HCT116 (cell line): ENCODE measurements around the gene BOC. TPM values are rescaled to one million over a fixed set of nuclear protein-coding genes. Genes with fewer than 3 reads are reported as not detected.

Source experiments
- ATAC-seq: fragments of 200-7000 bp; cut with Tn5 transposase; 2 replicates; pipeline ENCODE4 v1.9.1; 2020; ENCODE audit warnings: mild to moderate bottlenecking, moderate library complexity
- BruUV-seq: library from RNA; stranded (reverse); fragments of 400-500 nt; replicated peaks from 2 replicates; lab custom pipeline; 2021; lab: Mats Ljungman, UMichigan
- CTCF ChIA-PET: fragments of 300-600 bp; sonication (Branson Sonifier 250); formaldehyde crosslinking; loops from one replicate; lab custom pipeline; 2021; ENCODE audit warnings: antibody characterized with exemption; lab: Charles Lee
- POLR2A ChIA-PET: fragments of 300-600, 350-600 bp; sonication (Branson Sonifier 250); formaldehyde crosslinking; loops from one replicate; lab custom pipeline; 2021; ENCODE audit warnings: antibody characterized with exemption; lab: Charles Lee
- RAD21 ChIA-PET, 2 experiments: fragments of 300-600 bp; sonication (Branson Sonifier 250); formaldehyde crosslinking; loops; one replicate each; lab custom pipeline; 2023; ENCODE audit warnings: low total read pairs in 2 of 2; ENCODE audit not compliant: uncharacterized antibody in 2 of 2, unreplicated experiment in 2 of 2, low non-redundant PET in 1 of 2; lab: Charles Lee
- DNase-seq: peaks from one replicate; pipeline ENCODE4 v3.0.0-alpha.2; 2010; ENCODE audit warnings: low read depth, low spot score
- H2AFZ ChIP-seq: fragments of 200-600 bp; shearing (Covaris generic), sonication (generic); 2 replicates; pipeline ENCODE4 v1.6.1; 2017; ENCODE audit warnings: low read depth, mixed run types, mixed read lengths, antibody characterized with exemption, low read length; ENCODE audit not compliant: poor library complexity, severe bottlenecking
- H3K27ac ChIP-seq: 2 replicates; pipeline ENCODE4 v1.5.1; 2012; ENCODE audit warnings: low read depth, low read length
- H3K27me3 ChIP-seq: fragments of 200-600 bp; sonication (generic); 2 replicates; pipeline ENCODE4 v1.6.1; 2016; ENCODE audit warnings: mixed run types, low read length, mixed read lengths; ENCODE audit not compliant: insufficient read depth
- H3K36me3 ChIP-seq, 2 experiments: fragments of 200-500 bp in 1 of 2; fragments of 200-600 bp in 1 of 2; sonication (Bioruptor generic) in 1 of 2; sonication (generic) in 1 of 2; 2 replicates each; pipeline versions ENCODE4 v1.5.1 to v1.6.1; 2014 to 2016; ENCODE audit warnings: low read length in 2 of 2, inconsistent platforms in 1 of 2, mixed read lengths in 1 of 2, mixed run types in 1 of 2; ENCODE audit not compliant: insufficient read depth in 2 of 2, control insufficient read depth in 1 of 2
- H3K4me1 ChIP-seq, 2 experiments: fragments of 200-600 bp in 1 of 2; sonication (generic) in 1 of 2; 2 replicates each; pipeline versions ENCODE4 v1.5.1 to v1.6.1; 2012 to 2017; ENCODE audit warnings: low read length in 2 of 2, inconsistent platforms in 1 of 2, mild to moderate bottlenecking in 1 of 2, mixed read lengths in 1 of 2, mixed run types in 1 of 2, moderate library complexity in 1 of 2; ENCODE audit not compliant: insufficient read depth in 2 of 2, control insufficient read depth in 1 of 2
- H3K4me2 ChIP-seq: fragments of 200-600 bp; sonication (generic); 2 replicates; pipeline ENCODE4 v1.6.1; 2017; ENCODE audit warnings: mixed run types, low read length, mixed read lengths
- H3K4me3 ChIP-seq, 2 experiments: fragments of 200-600 bp in 1 of 2; sonication (generic) in 1 of 2; replicated peaks in 1 of 2; 2 replicates each; pipeline ENCODE4 v1.5.1; 2011 to 2016; ENCODE audit warnings: low read length in 2 of 2, control low read depth in 1 of 2, low read depth in 1 of 2, mild to moderate bottlenecking in 1 of 2, mixed read lengths in 1 of 2, mixed run types in 1 of 2
- H3K79me2 ChIP-seq: fragments of 200-600 bp; sonication (generic); 2 replicates; pipeline ENCODE4 v1.6.1; 2017; ENCODE audit warnings: mild to moderate bottlenecking, mixed run types, low read length, moderate library complexity, mixed read lengths; ENCODE audit not compliant: insufficient read depth
- H3K9ac ChIP-seq: fragments of 200-600 bp; sonication (generic); 2 replicates; pipeline ENCODE4 v1.6.1; 2016; ENCODE audit warnings: low read length, mixed read lengths
- H3K9me2 ChIP-seq: fragments of 200-600 bp; sonication (generic), shearing (Covaris generic); 2 replicates; pipeline ENCODE4 v1.6.1; 2017; ENCODE audit warnings: mixed run types, mild to moderate bottlenecking, moderate library complexity; ENCODE audit not compliant: insufficient read depth
- H3K9me3 ChIP-seq, 2 experiments: fragments of 200-500 bp in 1 of 2; fragments of 200-600 bp in 1 of 2; sonication (Bioruptor generic) in 1 of 2; sonication (generic) in 1 of 2; 2 replicates each; pipeline ENCODE4 v1.6.1; 2014 to 2017; ENCODE audit warnings: low read length in 2 of 2, mixed read lengths in 2 of 2, inconsistent platforms in 1 of 2, low read depth in 1 of 2, mild to moderate bottlenecking in 1 of 2, mixed run types in 1 of 2, moderate library complexity in 1 of 2; ENCODE audit not compliant: control insufficient read depth in 1 of 2, insufficient read depth in 1 of 2
- H4K20me1 ChIP-seq: fragments of 200-600 bp; sonication (generic), shearing (Covaris generic); 2 replicates; pipeline ENCODE4 v1.6.1; 2017; ENCODE audit warnings: mixed run types, mild to moderate bottlenecking, moderate library complexity; ENCODE audit not compliant: insufficient read depth
- CBX3 ChIP-seq: IDR thresholded peaks from 2 replicates; pipeline ENCODE4 v1.6.1; 2012; ENCODE audit warnings: low read depth
- CEBPB ChIP-seq: IDR thresholded peaks from 2 replicates; pipeline ENCODE4 v1.6.1; 2012; ENCODE audit warnings: low read depth
- EGR1 ChIP-seq: IDR thresholded peaks from 2 replicates; pipeline ENCODE4 v1.6.1; 2012; ENCODE audit warnings: low read depth
- ELF1 ChIP-seq: IDR thresholded peaks from 2 replicates; pipeline ENCODE4 v1.6.1; 2012; ENCODE audit warnings: low read depth, borderline replicate concordance
- JUND ChIP-seq: IDR thresholded peaks from 2 replicates; pipeline ENCODE4 v1.6.1; 2012
- RAD21 ChIP-seq: IDR thresholded peaks from 2 replicates; pipeline ENCODE4 v1.6.1; 2012; ENCODE audit warnings: low read depth, mild to moderate bottlenecking
- SIN3A ChIP-seq: IDR thresholded peaks from 2 replicates; pipeline ENCODE4 v1.6.1; 2012; ENCODE audit warnings: low read depth
- SP1 ChIP-seq: IDR thresholded peaks from 2 replicates; pipeline ENCODE4 v1.6.1; 2012; ENCODE audit warnings: low read depth
- ZNF274 ChIP-seq: fragments of 200-500 bp; sonication (Bioruptor generic); IDR thresholded peaks from 2 replicates; pipeline ENCODE4 v1.6.1; 2014; ENCODE audit warnings: mild to moderate bottlenecking, low read depth, low read length, inconsistent platforms
- intact Hi-C: fragments of 100-400 bp; cut with micrococcal nuclease; formaldehyde crosslinking; loops from 2 replicates; pipeline ENCODE4 v1.10.0; 2022
- total RNA-seq: library from RNA; stranded (reverse); gene quantifications from one replicate; pipeline ENCODE4 v1.2.1, GENCODE V29; 2021; ENCODE audit not compliant: unreplicated experiment
- TF ChIP-seq, protein P1 (sequence below): IDR thresholded peaks from 2 replicates; pipeline ENCODE4 v1.6.1; 2011; ENCODE audit warnings: mild to moderate bottlenecking, low read length, moderate library complexity; ENCODE audit not compliant: insufficient replicate concordance; ENCODE audit errors: extremely low read depth
- TF ChIP-seq, protein P2 (sequence below): IDR thresholded peaks from 2 replicates; pipeline ENCODE4 v1.6.1; 2012

BOC gene
- total RNA-seq, 1 experiment from 2014 or later = 3.3 TPM

DNA sequence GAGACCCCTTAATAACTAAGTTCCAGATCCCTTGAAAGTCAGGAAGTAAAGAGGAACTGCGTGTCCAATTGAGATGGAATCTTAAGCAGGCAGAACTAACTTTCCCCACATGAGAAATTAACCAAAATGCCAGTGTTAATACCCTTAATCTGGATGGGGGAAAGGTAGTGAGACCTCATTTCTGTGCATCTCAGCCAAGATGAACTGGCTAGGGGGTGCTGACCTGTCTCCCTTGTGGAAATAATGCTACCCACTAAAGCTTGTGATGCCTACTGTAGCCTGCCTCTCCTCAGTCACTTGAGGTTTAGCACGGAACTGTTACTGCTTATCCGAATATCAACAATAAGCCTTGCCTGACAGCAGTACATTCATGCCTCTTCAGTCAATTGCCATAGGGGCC lies 15.1 kb downstream of the BOC start:
- ChIA-PET RAD21 (no interaction called here), POLR2A (no interaction called here), CTCF (no interaction called here)
- Histone ChIP-seq H3K27me3 (no peaks in the 10 kb centered on the region), H3K4me2 (no peak overlapping the region), H3K9ac (no peak overlapping the region), H3K4me3 (no peak overlapping the region), H3K9me3 (no peaks in the 10 kb centered on the region), H3K79me2 (no peaks in the 10 kb centered on the region), H3K9me2 (no peaks in the 10 kb centered on the region), H3K27ac (no peak overlapping the region), H3K36me3 (no peaks in the 10 kb centered on the region), H3K4me1 (peaks cover 2 to 6% of the 10 kb centered on the region in 2 experiments), H2AFZ (no peak overlapping the region), H4K20me1 (no peaks in the 10 kb centered on the region)
- DNase-seq (no peak), ATAC-seq (no peak)
- intact Hi-C loops = no loop called here
- no peak for TF ChIP-seq ELF1
- TF ChIP-seq RAD21 = no peak
- BruUV-seq = no TSS peak

DNA sequence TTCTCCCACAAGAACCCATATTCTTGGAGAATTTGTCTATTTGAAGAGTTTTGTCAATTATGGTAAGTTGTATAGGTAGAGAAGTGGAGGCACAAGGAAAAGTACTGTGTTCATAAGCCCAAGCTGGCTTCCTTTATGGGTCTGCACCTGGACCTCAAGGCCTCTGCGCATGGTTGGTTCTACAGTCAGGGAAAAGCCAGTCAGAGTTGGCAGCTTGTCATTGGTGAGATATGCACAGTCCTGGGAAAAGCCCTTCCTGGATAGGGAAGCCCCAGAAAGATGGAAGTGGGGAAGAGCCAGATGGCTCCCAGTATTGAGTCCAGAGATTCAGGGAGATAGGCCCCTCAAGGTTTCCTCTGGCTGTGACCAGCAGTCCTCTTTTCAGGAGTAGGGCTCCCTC lies 15.8 kb downstream of the BOC start:
- Histone ChIP-seq H3K79me2 (no peaks in the 10 kb centered on the region), H3K9me3 (no peaks in the 10 kb centered on the region), H4K20me1 (no peaks in the 10 kb centered on the region), H3K9me2 (no peaks in the 10 kb centered on the region), H3K4me1 (peaks cover 8 to 13% of the 10 kb centered on the region in 2 experiments)
- ChIA-PET RAD21 (no interaction called here), CTCF (no interaction called here)
- BruUV-seq = no TSS peak
- ATAC-seq = no peak
- intact Hi-C loops = no loop called here
- TF ChIP-seq SIN3A = no peak
- no peak for TF ChIP-seq SP1
- TF ChIP-seq, protein P1, sequence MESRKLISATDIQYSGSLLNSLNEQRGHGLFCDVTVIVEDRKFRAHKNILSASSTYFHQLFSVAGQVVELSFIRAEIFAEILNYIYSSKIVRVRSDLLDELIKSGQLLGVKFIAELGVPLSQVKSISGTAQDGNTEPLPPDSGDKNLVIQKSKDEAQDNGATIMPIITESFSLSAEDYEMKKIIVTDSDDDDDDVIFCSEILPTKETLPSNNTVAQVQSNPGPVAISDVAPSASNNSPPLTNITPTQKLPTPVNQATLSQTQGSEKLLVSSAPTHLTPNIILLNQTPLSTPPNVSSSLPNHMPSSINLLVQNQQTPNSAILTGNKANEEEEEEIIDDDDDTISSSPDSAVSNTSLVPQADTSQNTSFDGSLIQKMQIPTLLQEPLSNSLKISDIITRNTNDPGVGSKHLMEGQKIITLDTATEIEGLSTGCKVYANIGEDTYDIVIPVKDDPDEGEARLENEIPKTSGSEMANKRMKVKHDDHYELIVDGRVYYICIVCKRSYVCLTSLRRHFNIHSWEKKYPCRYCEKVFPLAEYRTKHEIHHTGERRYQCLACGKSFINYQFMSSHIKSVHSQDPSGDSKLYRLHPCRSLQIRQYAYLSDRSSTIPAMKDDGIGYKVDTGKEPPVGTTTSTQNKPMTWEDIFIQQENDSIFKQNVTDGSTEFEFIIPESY = no peak
- TF ChIP-seq, protein P2, sequence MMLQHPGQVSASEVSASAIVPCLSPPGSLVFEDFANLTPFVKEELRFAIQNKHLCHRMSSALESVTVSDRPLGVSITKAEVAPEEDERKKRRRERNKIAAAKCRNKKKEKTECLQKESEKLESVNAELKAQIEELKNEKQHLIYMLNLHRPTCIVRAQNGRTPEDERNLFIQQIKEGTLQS = no peak
- TF ChIP-seq ZNF274 = no peak
- TF ChIP-seq EGR1 = no peak
- TF ChIP-seq JUND = no peak
- TF ChIP-seq CEBPB = no peak
- no peak for TF ChIP-seq CBX3
- TF ChIP-seq, all 23 proteins: peak for 0
- H3K27ac ChIP-seq = no peak overlapping the region
- H3K36me3 ChIP-seq = no peaks in the 10 kb centered on the region
- no peak for DNase-seq
- H3K4me3 ChIP-seq = no peak overlapping the region
- no peak overlapping the region for H3K9ac ChIP-seq
- H3K4me2 ChIP-seq = no peak overlapping the region
- no peak overlapping the region for H2AFZ ChIP-seq
- no peaks in the 10 kb centered on the region for H3K27me3 ChIP-seq
- POLR2A ChIA-PET = no interaction called here
